ENCODE results near the gene ICAM1. TPM values are rescaled to one million over a fixed set of nuclear protein-coding genes. Genes with fewer than 3 reads are reported as not detected.
A peak's percentile ranks its signal among the peaks of the same experiment; 100 is the strongest.

ICAM1 gene
- total RNA-seq, 4 donors from 2014 or later, result 5.0 to 10.5 (median 7.7) TPM

DNA sequence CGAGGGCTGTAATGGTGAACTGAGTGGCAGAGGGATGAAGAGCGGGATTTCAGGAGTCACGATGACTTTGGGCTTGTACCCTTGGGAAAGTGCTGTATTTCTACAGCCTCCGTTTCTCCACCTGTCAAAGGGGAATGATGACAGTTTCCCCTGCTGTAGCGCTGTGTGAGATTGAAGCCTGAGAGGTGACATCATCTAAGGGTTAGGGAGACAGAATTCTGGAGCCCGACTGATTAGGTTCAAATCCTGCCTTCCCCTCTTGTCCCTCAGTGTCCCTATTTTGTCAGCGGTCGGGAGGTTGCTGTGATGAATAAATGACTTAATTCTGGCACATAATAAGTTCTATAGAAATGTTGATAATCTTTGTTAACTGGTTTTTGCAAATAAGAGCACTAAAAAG is 18.2 kb upstream of the ICAM1 start:
- Histone ChIP-seq H3K27me3 (no peaks in the 10 kb centered on the region), H3K4me1 (peaks cover 7 to 15% of the 10 kb centered on the region in 2 donors), H3K36me3 (peaks cover 0 to 39% of the 10 kb centered on the region in 2 donors), H3K27ac (peak overlapping the region; percentile 82 to 87 (median 86)), H3K9me3 (no peaks in the 10 kb centered on the region), H3K4me3 (peak overlapping the region; percentile 77 to 97 (median 89))
- no peak for DNase-seq
- no peak for ATAC-seq
- TF ChIP-seq POLR2A (IDR thresholded peaks at IDR 0.05) (no peak), CTCF (IDR thresholded peaks at IDR 0.05 in 4 of 5, conservative IDR thresholded peaks at IDR 0.05 in 1 of 5) (no peak)
- intact Hi-C loops (cut with DNase I; ENCODE audit: low total_unique reads) (loop anchor here (1.0 to 5.0 kb wide), 2 partner anchors 81 to 135 kb away; partner anchors contain the start of genes EIF3G and RAVER1), in situ Hi-C loops (cut with MboI; ENCODE audit: low sequenced_read_pairs in 4 of 4) (no loop called here)

GRCh38 chr19:10254244-10254643 is 16.7 kb upstream of the ICAM1 start:
- TF ChIP-seq POLR2A (IDR thresholded peaks at IDR 0.05), result no peak
- no peak for TF ChIP-seq CTCF (IDR thresholded peaks at IDR 0.05 in 4 of 5, conservative IDR thresholded peaks at IDR 0.05 in 1 of 5)
- intact Hi-C loops (cut with DNase I; ENCODE audit: low total_unique reads), result loop anchor here (5.0 kb wide), 1 partner anchor 137 kb away; the partner anchor contains the start of gene EIF3G
- H3K9me3 ChIP-seq, result no peaks in the 10 kb centered on the region
- no peak for ATAC-seq
- H3K27ac ChIP-seq, result no peak overlapping the region
- peaks cover 7 to 15% of the 10 kb centered on the region in 2 donors for H3K4me1 ChIP-seq
- no peak overlapping the region for H3K4me3 ChIP-seq
- DNase-seq, result no peak
- in situ Hi-C loops (cut with MboI; ENCODE audit: low sequenced_read_pairs in 4 of 4), result no loop called here
- no peaks in the 10 kb centered on the region for H3K27me3 ChIP-seq
- peaks cover 0 to 49% of the 10 kb centered on the region in 2 donors for H3K36me3 ChIP-seq

- in situ Hi-C loops (cut with MboI; ENCODE audit: low sequenced_read_pairs in 4 of 4), result no loop called here
- no peak for ATAC-seq
- Histone ChIP-seq H3K4me3 (no peak overlapping the region), H3K27me3 (no peaks in the 10 kb centered on the region), H3K36me3 (peaks cover 0 to 56% of the 10 kb centered on the region in 2 donors), H3K4me1 (peaks cover 7 to 15% of the 10 kb centered on the region in 2 donors), H3K27ac (no peak overlapping the region), H3K9me3 (no peaks in the 10 kb centered on the region)
- intact Hi-C loops (cut with DNase I; ENCODE audit: low total_unique reads), result no loop called here
- no peak for DNase-seq
- no peak for TF ChIP-seq POLR2A (IDR thresholded peaks at IDR 0.05)
- TF ChIP-seq CTCF (IDR thresholded peaks at IDR 0.05 in 4 of 5, conservative IDR thresholded peaks at IDR 0.05 in 1 of 5), result no peak
These were observed 15.6 kb upstream of the ICAM1 start for GRCh38 chr19:10255358-10255757.

GRCh38 chr19:10256551-10256950 is 14.4 kb upstream of the ICAM1 start:
- in situ Hi-C loops (cut with MboI; ENCODE audit: low sequenced_read_pairs in 4 of 4) (no loop called here), intact Hi-C loops (cut with DNase I; ENCODE audit: low total_unique reads) (no loop called here)
- no peak for TF ChIP-seq POLR2A (IDR thresholded peaks at IDR 0.05)
- no peak for TF ChIP-seq CTCF (IDR thresholded peaks at IDR 0.05 in 4 of 5, conservative IDR thresholded peaks at IDR 0.05 in 1 of 5)
- Histone ChIP-seq H3K4me3 (no peak overlapping the region), H3K27ac (no peak overlapping the region), H3K27me3 (no peaks in the 10 kb centered on the region), H3K9me3 (no peaks in the 10 kb centered on the region), H3K4me1 (peaks cover 7 to 12% of the 10 kb centered on the region in 2 donors), H3K36me3 (peaks cover 0 to 56% of the 10 kb centered on the region in 2 donors)
- ATAC-seq, result no peak
- DNase-seq, result no peak
